H1 (cell line): ENCODE results near the gene TCEA2. TPM values are rescaled to one million over a fixed set of nuclear protein-coding genes. Genes with fewer than 3 reads are reported as not detected.

Experiments
- CTCF ChIA-PET: fragments of 300-600 bp; sonication (Branson Sonifier 250); formaldehyde crosslinking; loops from one replicate; lab custom pipeline; 2021; ENCODE audit not compliant: partially characterized antibody; lab: Charles Lee
- POLR2A ChIA-PET: fragments of 300-600 bp; sonication (Branson Sonifier 250); formaldehyde crosslinking; loops from one replicate; lab custom pipeline; 2021; ENCODE audit warnings: inconsistent platforms; ENCODE audit not compliant: partially characterized antibody; lab: Charles Lee
- DNase-seq, 2 experiments: peaks; one replicate each; pipeline versions ENCODE4 v3.0.0 to v3.0.0-alpha.2; 2010 to 2022; ENCODE audit warnings: low spot score in 2 of 2, low read depth in 1 of 2, mixed read lengths in 1 of 2
- FAIRE-seq: peaks from 2 replicates; lab custom pipeline; 2011; peaks lifted over from hg19 to GRCh38; lab: Jason Lieb, UNC
- H2AFZ ChIP-seq: 2 replicates; pipeline ENCODE4 v1.8.1; 2012; ENCODE audit warnings: low read length, inconsistent platforms
- H2AK5ac ChIP-seq: 2 replicates; pipeline ENCODE4 v1.6.1; 2013; ENCODE audit warnings: low read depth, low read length
- H2BK120ac ChIP-seq: replicated peaks from 2 replicates; pipeline ENCODE3; 2013; ENCODE audit warnings: low read depth, low read length, inconsistent platforms
- H2BK12ac ChIP-seq: 2 replicates; pipeline ENCODE4 v1.6.1; 2013; ENCODE audit warnings: low read depth, low read length
- H2BK15ac ChIP-seq: 2 replicates; pipeline ENCODE4 v1.6.1; 2013; ENCODE audit warnings: low read length
- H2BK20ac ChIP-seq: 2 replicates; pipeline ENCODE4 v1.6.1; 2013; ENCODE audit warnings: low read length
- H2BK5ac ChIP-seq: 2 replicates; pipeline ENCODE4 v1.6.1; 2013; ENCODE audit warnings: low read depth, low read length
- H3K14ac ChIP-seq: 2 replicates; pipeline ENCODE4 v1.6.1; 2013; ENCODE audit warnings: inconsistent platforms; ENCODE audit not compliant: insufficient read length
- H3K18ac ChIP-seq: 2 replicates; pipeline ENCODE4 v1.6.1; 2013; ENCODE audit warnings: low read length; ENCODE audit errors: extremely low read depth
- H3K23ac ChIP-seq: 2 replicates; pipeline ENCODE4 v1.6.1; 2013; ENCODE audit warnings: inconsistent platforms; ENCODE audit not compliant: insufficient read length
- H3K23me2 ChIP-seq: 2 replicates; pipeline ENCODE4 v1.6.1; 2013; ENCODE audit warnings: low read depth, low read length
- H3K27ac ChIP-seq: 2 replicates; pipeline ENCODE4 v1.6.1; 2011; ENCODE audit warnings: low read depth, low read length, inconsistent platforms
- H3K27me3 ChIP-seq, 4 experiments: replicated peaks in 1 of 4; 1 replicate in 1 of 4; 2 replicates in 3 of 4; pipeline versions ENCODE4 v1.6.1 to v1.8.1; 2011 to 2013; ENCODE audit warnings: low read length in 3 of 4, mild to moderate bottlenecking in 3 of 4, inconsistent platforms in 2 of 4, mixed read lengths in 2 of 4, moderate library complexity in 1 of 4; ENCODE audit not compliant: control insufficient read depth in 3 of 4, insufficient read depth in 3 of 4; ENCODE audit errors: extremely low read depth in 1 of 4
- H3K36me3 ChIP-seq, 4 experiments: 2 replicates each; pipeline versions ENCODE4 v1.6.1 to v1.8.1; 2011 to 2013; ENCODE audit warnings: mild to moderate bottlenecking in 4 of 4, low read length in 3 of 4, moderate library complexity in 2 of 4, control low read depth in 1 of 4, inconsistent platforms in 1 of 4; ENCODE audit not compliant: insufficient read depth in 4 of 4, control insufficient read depth in 2 of 4
- H3K4ac ChIP-seq: replicated peaks from 2 replicates; pipeline ENCODE3; 2013; ENCODE audit warnings: low read length, low read depth, mixed read lengths, inconsistent platforms; ENCODE audit not compliant: insufficient read length
- H3K4me1 ChIP-seq, 4 experiments: replicated peaks in 1 of 4; 1 replicate in 1 of 4; 2 replicates in 3 of 4; pipeline versions ENCODE4 v1.6.1 to v1.8.1; 2011 to 2013; ENCODE audit warnings: low read length in 3 of 4, inconsistent platforms in 2 of 4, mixed read lengths in 1 of 4; ENCODE audit not compliant: insufficient read depth in 4 of 4, control insufficient read depth in 3 of 4
- H3K4me2 ChIP-seq, 2 experiments: 2 replicates each; pipeline versions ENCODE4 v1.6.1 to v1.8.1; 2011 to 2013; ENCODE audit warnings: low read depth in 2 of 2, low read length in 2 of 2, control low read depth in 1 of 2, inconsistent platforms in 1 of 2, mild to moderate bottlenecking in 1 of 2; ENCODE audit not compliant: insufficient read depth in 1 of 2
- H3K4me3 ChIP-seq, 4 experiments: fragments of 200-600, 300-600 bp in 1 of 4; sonication (generic), shearing (Covaris generic), sonication (Bioruptor Twin) in 1 of 4; 2 replicates each; pipeline versions ENCODE4 v1.5.1 to v1.8.1; 2011 to 2016; ENCODE audit warnings: low read length in 4 of 4, low read depth in 3 of 4, control low read depth in 2 of 4, inconsistent platforms in 2 of 4, mild to moderate bottlenecking in 2 of 4, mixed read lengths in 1 of 4, moderate library complexity in 1 of 4; ENCODE audit not compliant: insufficient read depth in 2 of 4; ENCODE audit errors: extremely low read depth in 1 of 4
- H3K56ac ChIP-seq: replicated peaks from 2 replicates; pipeline ENCODE3; 2013; ENCODE audit warnings: low read depth, mild to moderate bottlenecking, mixed read lengths, low read length, inconsistent platforms; ENCODE audit not compliant: insufficient read length
- H3K79me1 ChIP-seq: 2 replicates; pipeline ENCODE4 v1.6.1; 2013; ENCODE audit warnings: low read depth, low read length, control low read depth
- H3K79me2 ChIP-seq, 2 experiments: 2 replicates each; pipeline versions ENCODE4 v1.6.1 to v1.8.1; 2012 to 2013; ENCODE audit warnings: low read length in 2 of 2, mild to moderate bottlenecking in 2 of 2, inconsistent platforms in 1 of 2; ENCODE audit not compliant: insufficient read depth in 2 of 2, control insufficient read depth in 1 of 2
- H3K9ac ChIP-seq, 4 experiments: replicated peaks in 1 of 4; 1 replicate in 1 of 4; 2 replicates in 3 of 4; pipeline versions ENCODE4 v1.6.1 to v1.8.1; 2011 to 2013; ENCODE audit warnings: low read depth in 3 of 4, low read length in 3 of 4, control low read depth in 2 of 4, mild to moderate bottlenecking in 2 of 4, moderate library complexity in 2 of 4, inconsistent platforms in 1 of 4; ENCODE audit errors: extremely low read depth in 1 of 4
- H3K9me3 ChIP-seq, 2 experiments: 2 replicates each; pipeline versions ENCODE4 v1.6.1 to v1.8.1; 2012 to 2013; ENCODE audit warnings: mild to moderate bottlenecking in 2 of 2, moderate library complexity in 2 of 2, control low read depth in 1 of 2, inconsistent platforms in 1 of 2, low read depth in 1 of 2, low read length in 1 of 2, mixed read lengths in 1 of 2; ENCODE audit not compliant: insufficient read depth in 2 of 2
- H4K20me1 ChIP-seq, 2 experiments: replicated peaks in 1 of 2; 2 replicates each; pipeline versions ENCODE3 to v1.8.1; 2011 to 2013; ENCODE audit warnings: inconsistent platforms in 2 of 2, low read length in 2 of 2, mild to moderate bottlenecking in 1 of 2; ENCODE audit not compliant: insufficient read depth in 2 of 2, control insufficient read depth in 1 of 2
- H4K5ac ChIP-seq: 2 replicates; pipeline ENCODE4 v1.6.1; 2013; ENCODE audit warnings: low read length, low read depth, mixed read lengths, inconsistent platforms; ENCODE audit not compliant: insufficient read length
- H4K8ac ChIP-seq: 2 replicates; pipeline ENCODE4 v1.8.0; 2013; ENCODE audit warnings: mild to moderate bottlenecking, moderate library complexity, low read length, inconsistent platforms; ENCODE audit not compliant: insufficient read depth; ENCODE audit errors: extremely low read depth
- H4K91ac ChIP-seq: replicated peaks from 2 replicates; pipeline ENCODE3; 2013; ENCODE audit warnings: low read length, mixed read lengths, inconsistent platforms; ENCODE audit not compliant: insufficient read length
- BCL11A ChIP-seq, 2 experiments: IDR thresholded peaks; one replicate each; pipeline ENCODE4 v1.6.1; 2011; ENCODE audit warnings: low read depth in 2 of 2, low read length in 2 of 2, mild to moderate bottlenecking in 2 of 2
- BRCA1 ChIP-seq: IDR thresholded peaks from 2 replicates; pipeline ENCODE4 v1.6.1; 2012; ENCODE audit warnings: low read depth, low read length, improper control_type of control experiment
- CEBPB ChIP-seq: IDR thresholded peaks from 2 replicates; pipeline ENCODE4 v1.6.1; 2012; ENCODE audit warnings: low read depth, low read length
- CREB1 ChIP-seq: IDR thresholded peaks from 2 replicates; pipeline ENCODE4 v1.6.1; 2012; ENCODE audit warnings: inconsistent platforms
- E2F6 ChIP-seq: IDR thresholded peaks from 2 replicates; pipeline ENCODE4 v1.6.1; 2012; ENCODE audit warnings: inconsistent platforms
- JUND ChIP-seq: IDR thresholded peaks from 2 replicates; pipeline ENCODE4 v1.6.1; 2011; ENCODE audit warnings: mild to moderate bottlenecking, improper control_type of control experiment, low read length
- SIN3A ChIP-seq, 2 experiments: IDR thresholded peaks in 1 of 2; conservative IDR thresholded peaks in 1 of 2; 2 replicates each; pipeline ENCODE4 v1.6.1; 2011 to 2012; ENCODE audit warnings: low read length in 2 of 2, improper control_type of control experiment in 1 of 2, low read depth in 1 of 2, mild to moderate bottlenecking in 1 of 2
- SIRT6 ChIP-seq: IDR thresholded peaks from one replicate; pipeline ENCODE4 v1.7.1; 2012; ENCODE audit warnings: low read length, inconsistent platforms
- SP1 ChIP-seq: IDR thresholded peaks from 2 replicates; pipeline ENCODE4 v1.6.1; 2011; ENCODE audit warnings: low read depth, low read length
- SP4 ChIP-seq: IDR thresholded peaks from 2 replicates; pipeline ENCODE4 v1.6.1; 2012; ENCODE audit warnings: low read length, inconsistent platforms
- TCF12 ChIP-seq: IDR thresholded peaks from 2 replicates; pipeline ENCODE4 v1.6.1; 2011; ENCODE audit warnings: low read depth, mild to moderate bottlenecking, low read length
- ZNF274 ChIP-seq: IDR thresholded peaks from 2 replicates; pipeline ENCODE4 v1.7.0; 2012; ENCODE audit warnings: low read length, borderline replicate concordance; ENCODE audit errors: extremely low read depth
- WGBS, 2 experiments: shearing (Covaris generic) in 1 of 2; methylation state at CpG; one replicate each; pipeline versions ENCODE4 v1.1.6 to v1.1.7; 2013 to 2015; ENCODE audit warnings: low lambda C conversion rate in 2 of 2, mixed read lengths in 2 of 2, inconsistent platforms in 1 of 2, low coverage in 1 of 2, missing lambda C conversion rate in 1 of 2; ENCODE audit not compliant: insufficient replicate concordance in 2 of 2, insufficient coverage in 1 of 2, insufficient read length in 1 of 2; ENCODE audit errors: extremely low coverage in 1 of 2, missing lambda C conversion rate in 1 of 2; 5-methylcytosine and 5-hydroxymethylcytosine counted together
- polyA plus RNA-seq, 7 experiments: library from polyadenylated mRNA; depleted of rRNA in 3 of 7; stranded (reverse) in 5 of 7; unstranded in 2 of 7; fragments of >200 nt in 5 of 7; fragments of 200-250 nt in 2 of 7; gene quantifications; 1 replicate in 5 of 7; 2 replicates in 1 of 7; 4 replicates in 1 of 7; pipeline versions ENCODE4 v1.2.1 to v1.2.3, GENCODE V29; 2011 to 2013; ENCODE audit warnings: missing spikeins in 2 of 7, mixed read lengths in 2 of 7
- total RNA-seq: library from RNA; stranded (reverse); fragmentation: NEBNext Ultra II Directional; extraction: Animal tissue kit (Norgen Biotek cat#: 25700); gene quantifications from 2 replicates; pipeline ENCODE4 v1.2.1, GENCODE V29; 2021

Gene TCEA2
- total and polyA plus RNA-seq, 2 of the 8 experiments (the other 6 are each of a cell fraction or from before 2014, with no cell fraction given), result 41.4 to 42.3 TPM

GRCh38 chr20:64108731-64109681, 46.0 kb downstream of the TCEA2 start:
- FAIRE-seq (no peak), DNase-seq (no peak)
- H3K23ac ChIP-seq, result no peak overlapping the region
- H3K9ac ChIP-seq, result no peak overlapping the region; a peak in 2 of 7 replicates
- POLR2A ChIA-PET, result interaction anchor here (0.6 kb wide), 1 partner anchor 75 kb away, joined by 3 read pairs; no protein-coding TSS in a partner anchor
- H4K5ac ChIP-seq, result no peak overlapping the region
- CTCF ChIA-PET, result interaction anchor here (0.8 to 6.4 kb wide), 5 partner anchors 8 to 35 kb away, joined by 3 to 59 read pairs (median 6); partner anchors contain the start of gene LKAAEAR1
- no peak overlapping the region; the same call in 1 of the 2 replicates for H4K8ac ChIP-seq
- no peaks in the 10 kb centered on the region for H3K23me2 ChIP-seq
- WGBS, 2 experiments, result 84% methylated on average over 26 of the region's 26 CpGs; no CpG with 5 or more reads in 1 of the 2 experiments
- H3K4ac ChIP-seq, result no peak overlapping the region
- H3K56ac ChIP-seq, result no peak overlapping the region
- H3K4me3 ChIP-seq, result no peak overlapping the region
- H3K27me3 ChIP-seq, result no peaks in the 10 kb centered on the region
- no peak overlapping the region for H4K91ac ChIP-seq
- no peaks in the 10 kb centered on the region for H3K36me3 ChIP-seq
- no peak overlapping the region for H2BK5ac ChIP-seq
- H2AFZ ChIP-seq, result no peak overlapping the region
- no peak overlapping the region for H3K18ac ChIP-seq
- H3K4me2 ChIP-seq, result no peak overlapping the region
- H3K79me1 ChIP-seq, result no peaks in the 10 kb centered on the region; the same call in 1 of the 2 replicates
- no peak overlapping the region for H2BK12ac ChIP-seq
- H2BK120ac ChIP-seq, result no peak overlapping the region
- no peaks in the 10 kb centered on the region for H3K79me2 ChIP-seq
- TF ChIP-seq SIN3A (conservative IDR thresholded peaks at IDR 0.05 in 1 of 2, IDR thresholded peaks at IDR 0.05 in 1 of 2; ENCODE audit: low read depth in 1 of 2, low read length in 2 of 2) (no peak), BCL11A (IDR thresholded peaks at IDR 0.05; ENCODE audit: low read depth in 2 of 2, low read length in 2 of 2) (no peak), JUND (no peak), ZNF274 (no peak), E2F6 (no peak), SP4 (no peak), TCF12 (no peak), SP1 (no peak), CEBPB (no peak), CREB1 (no peak), SIRT6 (no peak), BRCA1 (no peak)
- H3K14ac ChIP-seq, result no peak overlapping the region
- no peak overlapping the region for H2BK20ac ChIP-seq
- no peak overlapping the region for H2AK5ac ChIP-seq
- H4K20me1 ChIP-seq, result peaks cover 3 to 4% of the 10 kb centered on the region in 2 experiments
- H2BK15ac ChIP-seq, result no peak overlapping the region
- no peaks in the 10 kb centered on the region for H3K9me3 ChIP-seq
- peaks cover 0 to 2% (median under 1%) of the 10 kb centered on the region in 4 experiments; a peak in 2 of 7 replicates for H3K4me1 ChIP-seq
- H3K27ac ChIP-seq, result no peak overlapping the region
